HCT116 (cell line): ENCODE data around the gene SLC6A2. TPM values are rescaled to one million over a fixed set of nuclear protein-coding genes. Genes with fewer than 3 reads are reported as not detected.

Experiments
- ATAC-seq: fragments of 200-7000 bp; cut with Tn5 transposase; 2 replicates; pipeline ENCODE4 v1.9.1; 2020; ENCODE audit warnings: mild to moderate bottlenecking, moderate library complexity
- BruUV-seq: library from RNA; stranded (reverse); fragments of 400-500 nt; replicated peaks from 2 replicates; lab custom pipeline; 2021; lab: Mats Ljungman, UMichigan
- CTCF ChIA-PET: fragments of 300-600 bp; sonication (Branson Sonifier 250); formaldehyde crosslinking; loops from one replicate; lab custom pipeline; 2021; ENCODE audit warnings: antibody characterized with exemption; lab: Charles Lee
- POLR2A ChIA-PET: fragments of 300-600, 350-600 bp; sonication (Branson Sonifier 250); formaldehyde crosslinking; loops from one replicate; lab custom pipeline; 2021; ENCODE audit warnings: antibody characterized with exemption; lab: Charles Lee
- RAD21 ChIA-PET, 2 experiments: fragments of 300-600 bp; sonication (Branson Sonifier 250); formaldehyde crosslinking; loops; one replicate each; lab custom pipeline; 2023; ENCODE audit warnings: low total read pairs in 2 of 2; ENCODE audit not compliant: uncharacterized antibody in 2 of 2, unreplicated experiment in 2 of 2, low non-redundant PET in 1 of 2; lab: Charles Lee
- DNase-seq: peaks from one replicate; pipeline ENCODE4 v3.0.0-alpha.2; 2010; ENCODE audit warnings: low read depth, low spot score
- H2AFZ ChIP-seq: fragments of 200-600 bp; shearing (Covaris generic), sonication (generic); 2 replicates; pipeline ENCODE4 v1.6.1; 2017; ENCODE audit warnings: low read depth, mixed run types, mixed read lengths, antibody characterized with exemption, low read length; ENCODE audit not compliant: poor library complexity, severe bottlenecking
- H3K27ac ChIP-seq: 2 replicates; pipeline ENCODE4 v1.5.1; 2012; ENCODE audit warnings: low read depth, low read length
- H3K27me3 ChIP-seq: fragments of 200-600 bp; sonication (generic); 2 replicates; pipeline ENCODE4 v1.6.1; 2016; ENCODE audit warnings: mixed run types, low read length, mixed read lengths; ENCODE audit not compliant: insufficient read depth
- H3K36me3 ChIP-seq, 2 experiments: fragments of 200-500 bp in 1 of 2; fragments of 200-600 bp in 1 of 2; sonication (Bioruptor generic) in 1 of 2; sonication (generic) in 1 of 2; 2 replicates each; pipeline versions ENCODE4 v1.5.1 to v1.6.1; 2014 to 2016; ENCODE audit warnings: low read length in 2 of 2, inconsistent platforms in 1 of 2, mixed read lengths in 1 of 2, mixed run types in 1 of 2; ENCODE audit not compliant: insufficient read depth in 2 of 2, control insufficient read depth in 1 of 2
- H3K4me1 ChIP-seq, 2 experiments: fragments of 200-600 bp in 1 of 2; sonication (generic) in 1 of 2; 2 replicates each; pipeline versions ENCODE4 v1.5.1 to v1.6.1; 2012 to 2017; ENCODE audit warnings: low read length in 2 of 2, inconsistent platforms in 1 of 2, mild to moderate bottlenecking in 1 of 2, mixed read lengths in 1 of 2, mixed run types in 1 of 2, moderate library complexity in 1 of 2; ENCODE audit not compliant: insufficient read depth in 2 of 2, control insufficient read depth in 1 of 2
- H3K4me2 ChIP-seq: fragments of 200-600 bp; sonication (generic); 2 replicates; pipeline ENCODE4 v1.6.1; 2017; ENCODE audit warnings: mixed run types, low read length, mixed read lengths
- H3K4me3 ChIP-seq, 2 experiments: fragments of 200-600 bp in 1 of 2; sonication (generic) in 1 of 2; replicated peaks in 1 of 2; 2 replicates each; pipeline ENCODE4 v1.5.1; 2011 to 2016; ENCODE audit warnings: low read length in 2 of 2, control low read depth in 1 of 2, low read depth in 1 of 2, mild to moderate bottlenecking in 1 of 2, mixed read lengths in 1 of 2, mixed run types in 1 of 2
- H3K79me2 ChIP-seq: fragments of 200-600 bp; sonication (generic); 2 replicates; pipeline ENCODE4 v1.6.1; 2017; ENCODE audit warnings: mild to moderate bottlenecking, mixed run types, low read length, moderate library complexity, mixed read lengths; ENCODE audit not compliant: insufficient read depth
- H3K9ac ChIP-seq: fragments of 200-600 bp; sonication (generic); 2 replicates; pipeline ENCODE4 v1.6.1; 2016; ENCODE audit warnings: low read length, mixed read lengths
- H3K9me2 ChIP-seq: fragments of 200-600 bp; sonication (generic), shearing (Covaris generic); 2 replicates; pipeline ENCODE4 v1.6.1; 2017; ENCODE audit warnings: mixed run types, mild to moderate bottlenecking, moderate library complexity; ENCODE audit not compliant: insufficient read depth
- H3K9me3 ChIP-seq, 2 experiments: fragments of 200-500 bp in 1 of 2; fragments of 200-600 bp in 1 of 2; sonication (Bioruptor generic) in 1 of 2; sonication (generic) in 1 of 2; 2 replicates each; pipeline ENCODE4 v1.6.1; 2014 to 2017; ENCODE audit warnings: low read length in 2 of 2, mixed read lengths in 2 of 2, inconsistent platforms in 1 of 2, low read depth in 1 of 2, mild to moderate bottlenecking in 1 of 2, mixed run types in 1 of 2, moderate library complexity in 1 of 2; ENCODE audit not compliant: control insufficient read depth in 1 of 2, insufficient read depth in 1 of 2
- H4K20me1 ChIP-seq: fragments of 200-600 bp; sonication (generic), shearing (Covaris generic); 2 replicates; pipeline ENCODE4 v1.6.1; 2017; ENCODE audit warnings: mixed run types, mild to moderate bottlenecking, moderate library complexity; ENCODE audit not compliant: insufficient read depth
- CEBPB ChIP-seq: IDR thresholded peaks from 2 replicates; pipeline ENCODE4 v1.6.1; 2012; ENCODE audit warnings: low read depth
- CTCF ChIP-seq, 3 experiments: fragments of 200-600 bp in 1 of 3; sonication (generic) in 1 of 3; IDR thresholded peaks in 2 of 3; conservative IDR thresholded peaks in 1 of 3; 2 replicates each; pipeline ENCODE4 v1.5.1; 2012 to 2017; ENCODE audit warnings: low read depth in 2 of 3, low read length in 2 of 3, antibody characterized with exemption in 1 of 3, borderline replicate concordance in 1 of 3, control low read depth in 1 of 3, mild to moderate bottlenecking in 1 of 3, mixed read lengths in 1 of 3, mixed run types in 1 of 3, moderate library complexity in 1 of 3; ENCODE audit not compliant: insufficient read depth in 1 of 3
- ELF1 ChIP-seq: IDR thresholded peaks from 2 replicates; pipeline ENCODE4 v1.6.1; 2012; ENCODE audit warnings: low read depth, borderline replicate concordance
- EZH2phosphoT487 ChIP-seq: fragments of 200-600 bp; IDR thresholded peaks from 2 replicates; pipeline ENCODE4 v1.6.1; 2018; ENCODE audit warnings: antibody characterized with exemption, borderline replicate concordance
- FOSL1 ChIP-seq: IDR thresholded peaks from 2 replicates; pipeline ENCODE4 v1.6.1; 2012; ENCODE audit warnings: low read depth
- JUND ChIP-seq: IDR thresholded peaks from 2 replicates; pipeline ENCODE4 v1.6.1; 2012
- MAX ChIP-seq: IDR thresholded peaks from 2 replicates; pipeline ENCODE4 v1.6.1; 2012
- POLR2AphosphoS5 ChIP-seq: IDR thresholded peaks from 2 replicates; pipeline ENCODE4 v1.6.1; 2011; ENCODE audit warnings: mild to moderate bottlenecking, low read depth, low read length, moderate library complexity
- SP1 ChIP-seq: IDR thresholded peaks from 2 replicates; pipeline ENCODE4 v1.6.1; 2012; ENCODE audit warnings: low read depth
- TCF7L2 ChIP-seq: IDR thresholded peaks from 2 replicates; pipeline ENCODE4 v1.7.0; 2011; ENCODE audit warnings: borderline replicate concordance, inconsistent platforms; ENCODE audit not compliant: insufficient read depth, insufficient read length; ENCODE audit errors: extremely low read depth
- YY1 ChIP-seq: IDR thresholded peaks from 2 replicates; pipeline ENCODE4 v1.6.1; 2011; ENCODE audit warnings: low read length, low read depth, moderate library complexity, mild to moderate bottlenecking; ENCODE audit not compliant: insufficient replicate concordance; ENCODE audit errors: extremely low read depth
- ZBTB33 ChIP-seq: IDR thresholded peaks from 2 replicates; pipeline ENCODE4 v1.6.1; 2011; ENCODE audit warnings: mild to moderate bottlenecking, low read length, moderate library complexity; ENCODE audit not compliant: insufficient replicate concordance; ENCODE audit errors: extremely low read depth
- intact Hi-C: fragments of 100-400 bp; cut with micrococcal nuclease; formaldehyde crosslinking; loops from 2 replicates; pipeline ENCODE4 v1.10.0; 2022
- total RNA-seq: library from RNA; stranded (reverse); gene quantifications from one replicate; pipeline ENCODE4 v1.2.1, GENCODE V29; 2021; ENCODE audit not compliant: unreplicated experiment

The SLC6A2 gene
- total RNA-seq, 1 experiment from 2014 or later: not detected

GRCh38 chr16:55663225-55663624 lies 7.4 kb downstream of the SLC6A2 start:
- CTCF ChIA-PET: no interaction called here
- intact Hi-C loops: no loop called here
- BruUV-seq: no TSS peak
- H4K20me1 ChIP-seq: no peaks in the 10 kb centered on the region
- RAD21 ChIA-PET: no interaction called here
- no peaks in the 10 kb centered on the region for H3K79me2 ChIP-seq
- no peaks in the 10 kb centered on the region for H3K9me3 ChIP-seq
- H3K27me3 ChIP-seq: peaks cover 50% of the 10 kb centered on the region
- H3K4me1 ChIP-seq: no peaks in the 10 kb centered on the region
- POLR2A ChIA-PET: no interaction called here
- no peak overlapping the region for H3K4me2 ChIP-seq
- no peak overlapping the region for H3K4me3 ChIP-seq
- no peak for DNase-seq
- no peak overlapping the region for H3K27ac ChIP-seq
- no peaks in the 10 kb centered on the region for H3K36me3 ChIP-seq
- TF ChIP-seq ELF1 (no peak), POLR2AphosphoS5 (no peak), MAX (no peak), CEBPB (no peak), CTCF (IDR thresholded peaks at IDR 0.05 in 2 of 3, conservative IDR thresholded peaks at IDR 0.05 in 1 of 3; ENCODE audit: borderline replicate concordance in 1 of 3, insufficient read depth in 1 of 3, low read depth in 2 of 3, low read length in 2 of 3) (no peak), SP1 (no peak), TCF7L2 (no peak), ZBTB33 (no peak), FOSL1 (no peak), YY1 (no peak), JUND (no peak), EZH2phosphoT487 (no peak)
- H3K9ac ChIP-seq: no peak overlapping the region
- ATAC-seq: no peak
- H2AFZ ChIP-seq: no peak overlapping the region
- H3K9me2 ChIP-seq: no peaks in the 10 kb centered on the region
